Right lobe of liver (tissue), 4 donors: ENCODE results near the gene RFC3.

Experiments used
- POLR2A ChIP-seq: fragments of 450-650 bp; IDR thresholded peaks from one replicate; pipeline ENCODE4 v1.6.1; 2017; ENCODE audit warnings: antibody characterized with exemption, mild to moderate bottlenecking
- TF ChIP-seq, protein P1 (sequence below), 4 donors: fragments of 200-600 bp in 3 of 4; fragments of 450-650 bp in 1 of 4; IDR thresholded peaks; one replicate each; pipeline versions ENCODE4 v1.5.1 to v1.8.0; 2016 to 2022; ENCODE audit warnings: antibody characterized with exemption in 4 of 4, mild to moderate bottlenecking in 2 of 4
- donor health status: DM: no; HTN: no; CAD: no.
- donor health status: DM: no; HTN: no; CAD: no.
- donor health status: DM: no; HTN: yes; CAD: no.

DNA sequence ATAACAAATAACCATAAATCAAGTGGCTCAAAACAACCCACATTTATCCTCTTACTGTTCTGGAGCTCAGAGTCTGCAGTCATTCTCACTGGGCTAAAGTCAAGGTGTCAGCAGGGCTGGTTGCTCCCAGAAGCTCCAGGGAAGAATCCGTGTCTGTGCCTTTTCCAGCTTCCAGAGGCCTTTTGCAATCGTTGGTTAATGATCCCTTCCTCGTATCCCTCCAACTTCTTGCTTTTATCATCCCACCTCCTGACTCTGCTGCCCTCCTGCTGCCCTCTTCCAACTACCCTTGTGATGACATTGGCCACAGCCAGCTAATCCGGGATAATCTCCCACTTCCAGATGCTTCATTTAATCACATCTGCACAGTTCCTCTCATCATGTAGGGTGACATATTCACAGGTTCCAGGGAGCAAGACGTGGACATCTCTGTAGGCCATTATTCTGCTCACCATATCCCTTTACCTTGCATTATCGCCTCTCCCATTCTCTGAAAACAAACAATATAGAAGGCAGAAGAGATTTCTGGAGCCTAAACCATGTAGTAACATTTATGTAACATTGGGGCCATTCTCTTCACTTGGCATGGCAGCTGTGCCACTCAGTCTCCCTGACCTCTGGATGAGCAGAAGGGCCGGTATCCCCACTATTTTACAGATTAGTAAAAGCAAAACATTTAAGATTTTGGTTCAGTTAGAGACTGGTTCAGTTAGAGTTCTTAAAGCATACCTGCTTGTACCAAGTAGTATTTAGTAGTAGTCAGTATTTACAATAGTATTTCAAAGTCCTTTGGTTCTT lies 53.5 kb downstream of the RFC3 start:
- TF ChIP-seq, protein P1, sequence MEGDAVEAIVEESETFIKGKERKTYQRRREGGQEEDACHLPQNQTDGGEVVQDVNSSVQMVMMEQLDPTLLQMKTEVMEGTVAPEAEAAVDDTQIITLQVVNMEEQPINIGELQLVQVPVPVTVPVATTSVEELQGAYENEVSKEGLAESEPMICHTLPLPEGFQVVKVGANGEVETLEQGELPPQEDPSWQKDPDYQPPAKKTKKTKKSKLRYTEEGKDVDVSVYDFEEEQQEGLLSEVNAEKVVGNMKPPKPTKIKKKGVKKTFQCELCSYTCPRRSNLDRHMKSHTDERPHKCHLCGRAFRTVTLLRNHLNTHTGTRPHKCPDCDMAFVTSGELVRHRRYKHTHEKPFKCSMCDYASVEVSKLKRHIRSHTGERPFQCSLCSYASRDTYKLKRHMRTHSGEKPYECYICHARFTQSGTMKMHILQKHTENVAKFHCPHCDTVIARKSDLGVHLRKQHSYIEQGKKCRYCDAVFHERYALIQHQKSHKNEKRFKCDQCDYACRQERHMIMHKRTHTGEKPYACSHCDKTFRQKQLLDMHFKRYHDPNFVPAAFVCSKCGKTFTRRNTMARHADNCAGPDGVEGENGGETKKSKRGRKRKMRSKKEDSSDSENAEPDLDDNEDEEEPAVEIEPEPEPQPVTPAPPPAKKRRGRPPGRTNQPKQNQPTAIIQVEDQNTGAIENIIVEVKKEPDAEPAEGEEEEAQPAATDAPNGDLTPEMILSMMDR (IDR thresholded peaks at IDR 0.05): no peak
- no peak for TF ChIP-seq POLR2A
